GM19328 (cell line): ENCODE data around the gene CHMP1B.
A peak's percentile ranks its signal among the peaks of the same experiment; 100 is the strongest.
"Not testable (repeated sequence)": the region's sequence is repeated elsewhere in the genome, so short reads cannot be mapped to it uniquely, and the experiment has no call there.

Experiments
- ATAC-seq: cut with Tn5 transposase; IDR thresholded peaks from one replicate; pipeline ENCODE4 v1.9.1; 2021; ENCODE audit warnings: mild to moderate bottlenecking, moderate library complexity; ENCODE audit not compliant: unreplicated experiment

The CHMP1B gene

DNA sequence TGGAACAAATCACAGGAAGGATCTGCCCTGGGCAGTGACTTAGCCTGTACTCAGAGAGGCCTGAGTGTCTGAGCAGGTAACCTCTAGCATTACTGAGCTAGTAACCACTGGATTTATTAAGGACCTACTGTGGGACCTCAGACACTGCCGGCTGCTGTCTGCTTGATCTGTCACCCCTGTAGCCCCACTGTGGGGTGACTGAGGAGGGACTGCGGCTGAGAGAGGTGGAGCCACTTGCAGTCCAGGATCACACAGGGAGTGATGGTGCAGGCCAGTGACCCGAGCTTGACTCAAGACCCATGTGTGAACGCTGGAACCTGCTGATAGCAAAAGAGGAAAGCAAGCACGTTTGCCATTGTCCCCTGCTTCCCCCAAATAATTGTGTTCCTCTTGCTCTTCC is 15.6 kb downstream of the CHMP1B start:
- no peak for ATAC-seq

DNA sequence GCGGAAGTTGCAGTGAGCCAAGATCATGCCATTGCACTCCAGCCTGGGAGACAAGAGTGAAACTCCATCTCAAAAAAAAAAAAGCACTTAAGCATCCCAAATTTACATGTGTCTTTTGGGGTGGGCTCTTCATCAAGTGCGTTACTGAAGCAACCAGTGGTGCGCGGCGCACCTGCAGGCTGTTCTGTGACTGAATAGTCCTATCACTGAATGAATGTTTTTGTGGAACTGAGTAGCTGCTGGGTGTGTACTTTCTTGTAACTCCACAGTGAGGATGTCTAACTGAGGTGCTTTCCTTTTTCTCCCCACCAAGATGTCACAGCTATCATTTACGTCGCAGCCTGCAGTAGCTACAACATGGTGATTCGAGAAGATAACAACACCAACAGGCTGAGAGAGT is 17.0 kb downstream of the CHMP1B start:
- no peak for ATAC-seq

- ATAC-seq: no peak
Observed at GRCh38 chr18:11871501-11871900, 20.3 kb downstream of the CHMP1B start.

GRCh38 chr18:11872479-11873136 is 21.4 kb downstream of the CHMP1B start:
- no peak for ATAC-seq

GRCh38 chr18:11873670-11874340 is 22.6 kb downstream of the CHMP1B start:
- no peak for ATAC-seq

- no peak for ATAC-seq
Observed at GRCh38 chr18:11874676-11875075, 23.5 kb downstream of the CHMP1B start.

GRCh38 chr18:11877497-11878135 is 26.4 kb downstream of the CHMP1B start:
- ATAC-seq: no peak

DNA sequence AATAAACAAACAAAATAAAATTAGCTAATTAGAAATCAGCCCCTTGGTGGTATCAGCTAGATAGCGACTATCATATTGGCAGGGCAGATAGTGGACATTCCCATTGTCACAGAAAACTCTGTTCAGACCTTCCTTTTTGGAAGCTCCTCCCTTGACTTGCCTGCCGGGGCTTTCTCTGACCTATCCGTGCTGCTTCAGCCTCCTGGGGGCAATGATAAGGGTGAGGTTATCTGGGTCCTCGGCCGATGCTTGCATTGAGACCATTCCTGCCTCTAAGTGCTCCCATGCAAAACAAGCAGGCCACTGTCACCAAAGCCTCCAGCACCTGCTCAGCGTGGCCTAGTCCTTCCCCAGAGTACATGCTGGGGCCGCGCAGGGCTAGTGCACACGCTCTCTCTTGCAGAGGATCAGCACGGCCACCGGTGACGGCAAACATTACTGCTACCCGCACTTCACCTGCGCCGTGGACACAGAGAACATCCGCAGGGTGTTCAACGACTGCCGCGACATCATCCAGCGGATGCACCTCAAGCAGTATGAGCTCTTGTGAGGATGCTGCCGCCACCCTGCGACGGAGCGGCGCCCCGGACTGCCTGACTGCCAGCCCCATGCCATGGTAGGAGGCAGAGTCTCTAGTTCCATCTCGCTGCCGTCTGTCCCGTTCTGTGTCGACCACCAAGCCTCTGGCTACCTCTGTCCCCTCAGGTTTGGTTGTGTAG is 29.5 kb downstream of the CHMP1B start:
- no peak for ATAC-seq

DNA sequence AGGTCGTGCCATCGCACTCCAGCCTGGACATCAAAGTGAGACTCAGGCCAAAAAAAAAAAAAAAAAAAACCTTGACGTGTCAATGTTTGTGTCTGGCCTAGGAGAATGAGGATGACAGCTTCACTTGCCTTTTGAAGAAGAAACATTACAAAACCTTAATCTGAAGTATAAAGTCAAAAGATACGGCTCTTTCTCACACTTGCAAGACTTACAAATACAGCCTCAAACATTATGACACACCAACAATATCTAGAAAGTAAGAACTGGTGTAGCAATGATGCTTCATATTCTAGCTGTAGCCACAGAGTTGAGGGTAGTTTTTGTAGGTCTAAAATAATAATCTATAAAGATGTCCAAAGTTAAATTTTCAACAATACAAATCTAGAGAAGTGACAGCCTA is 31.4 kb downstream of the CHMP1B start:
- ATAC-seq: no peak

GRCh38 chr18:11883153-11883552 is 31.9 kb downstream of the CHMP1B start:
- ATAC-seq: peak; percentile 60

DNA sequence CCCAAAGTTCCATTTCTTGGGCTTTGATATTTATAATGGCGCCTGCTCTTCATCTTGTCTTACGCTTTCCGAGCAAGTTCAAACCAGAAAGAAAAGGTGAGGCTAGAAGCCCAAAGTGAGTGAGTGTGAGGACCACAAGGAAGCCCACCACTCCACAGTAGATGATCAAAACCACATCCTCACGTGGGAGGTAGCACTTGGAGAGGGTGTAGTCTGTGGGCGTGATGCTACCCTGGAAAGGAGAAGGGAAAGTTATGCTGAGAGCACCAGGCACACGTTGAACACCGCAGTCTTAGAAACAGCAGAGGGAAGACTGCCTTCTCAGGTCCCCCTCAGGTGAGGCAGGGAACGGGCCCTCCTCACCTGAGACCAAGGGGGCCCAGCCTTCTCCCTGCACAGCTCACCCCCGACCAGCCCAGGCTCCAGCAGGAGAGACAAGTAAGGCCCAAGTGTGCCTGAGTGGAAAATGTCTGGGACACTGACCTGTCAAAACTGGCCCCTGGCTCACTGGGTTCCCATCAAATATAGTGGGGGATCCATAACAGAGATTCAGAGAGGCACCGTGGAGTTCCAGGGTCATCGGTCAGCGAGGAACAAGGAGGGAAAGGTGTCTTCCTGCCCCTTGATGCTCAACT is 33.3 kb downstream of the CHMP1B start:
- no peak for ATAC-seq

DNA sequence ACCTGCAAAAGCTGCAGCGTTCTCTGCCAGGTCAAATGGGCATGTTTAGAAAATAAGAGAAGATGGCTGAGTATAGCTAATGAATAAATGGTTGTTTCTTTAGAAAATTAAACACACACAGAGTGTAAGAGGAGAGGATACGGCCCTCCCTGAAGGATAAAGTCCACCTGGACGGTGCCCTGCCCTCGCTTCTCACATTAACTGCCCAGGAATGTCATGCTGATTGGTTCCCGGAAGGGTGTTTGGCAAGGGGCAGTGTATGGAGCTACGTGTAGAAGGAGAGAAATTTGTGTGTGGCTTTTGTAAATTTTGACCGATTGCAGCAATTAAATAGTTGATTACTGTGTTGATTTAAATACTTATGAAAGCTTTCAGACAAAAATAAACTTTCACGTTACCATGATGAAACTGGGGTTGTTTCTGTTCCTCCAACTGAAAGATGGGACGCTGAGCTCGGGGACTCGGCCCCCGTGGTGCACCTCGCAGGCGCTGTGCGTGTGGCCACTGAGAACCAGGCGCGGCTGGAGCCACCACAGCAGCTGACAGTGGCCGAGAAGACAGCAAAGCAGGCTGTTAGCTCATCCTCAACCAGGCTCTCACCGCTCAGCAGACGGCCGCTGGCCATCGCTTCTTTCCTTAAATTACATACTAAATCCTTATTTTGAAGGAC is 34.2 kb downstream of the CHMP1B start:
- ATAC-seq: no peak

GRCh38 chr18:11886577-11887110 is 35.4 kb downstream of the CHMP1B start:
- ATAC-seq: no peak

- no peak for ATAC-seq
Observed at GRCh38 chr18:11887328-11888128, 36.3 kb downstream of the CHMP1B start.

- no peak for ATAC-seq
Observed at GRCh38 chr18:11888726-11889125, 37.5 kb downstream of the CHMP1B start.

GRCh38 chr18:11889284-11889683 is 38.1 kb downstream of the CHMP1B start:
- no peak for ATAC-seq

- no peak for ATAC-seq
Observed at GRCh38 chr18:11891737-11892136, 40.5 kb downstream of the CHMP1B start.

GRCh38 chr18:11892438-11892837 is 41.2 kb downstream of the CHMP1B start:
- ATAC-seq: not testable (repeated sequence)

DNA sequence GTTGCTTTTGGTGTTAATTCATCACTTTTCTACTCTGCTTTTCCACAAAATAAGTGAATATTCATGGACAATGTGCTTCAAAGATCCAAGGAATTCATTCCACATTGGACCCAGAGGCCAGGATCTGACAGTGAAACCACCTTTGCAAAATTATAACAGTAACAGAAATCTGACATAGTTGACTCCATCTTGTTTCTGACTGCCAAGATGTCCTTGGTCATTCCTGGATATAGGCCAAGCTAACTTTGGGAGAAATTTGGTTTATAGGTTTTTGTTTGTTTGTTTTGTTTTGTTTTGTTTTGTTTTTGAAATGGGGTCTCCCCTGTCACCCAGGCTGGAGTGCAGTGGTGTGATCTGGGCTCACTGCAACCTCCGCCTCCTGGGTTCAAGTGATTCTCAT is 46.6 kb downstream of the CHMP1B start:
- no peak for ATAC-seq

DNA sequence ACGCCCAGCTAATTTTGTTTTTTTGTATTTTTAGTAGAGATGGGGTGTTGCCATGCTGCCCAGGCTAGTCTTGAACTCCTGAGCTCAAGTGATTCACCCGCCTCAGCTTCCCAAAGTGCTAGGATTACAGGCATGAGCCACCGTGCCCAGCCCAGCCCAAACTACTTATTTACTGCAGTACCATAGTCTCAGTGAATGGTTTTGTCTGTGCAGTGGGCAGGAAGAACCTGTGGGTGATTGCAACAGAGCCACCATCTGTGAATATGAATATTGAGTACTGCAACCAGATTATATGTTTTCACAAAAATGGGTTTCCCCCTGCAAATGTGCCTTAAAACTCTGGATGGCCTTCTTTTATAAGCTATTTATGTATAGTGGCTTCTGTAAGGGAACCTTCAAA is 47.9 kb downstream of the CHMP1B start:
- no peak for ATAC-seq
